ELR (cell line): Measurements from ENCODE around the gene EPHA6.
"Not testable (repeated sequence)": the region's sequence is repeated elsewhere in the genome, so short reads cannot be mapped to it uniquely, and the experiment has no call there.

Source experiments
- DNase-seq: peaks from one replicate; pipeline ENCODE4 v3.0.0-alpha.2; 2015; ENCODE audit warnings: low read depth

Gene EPHA6

DNA sequence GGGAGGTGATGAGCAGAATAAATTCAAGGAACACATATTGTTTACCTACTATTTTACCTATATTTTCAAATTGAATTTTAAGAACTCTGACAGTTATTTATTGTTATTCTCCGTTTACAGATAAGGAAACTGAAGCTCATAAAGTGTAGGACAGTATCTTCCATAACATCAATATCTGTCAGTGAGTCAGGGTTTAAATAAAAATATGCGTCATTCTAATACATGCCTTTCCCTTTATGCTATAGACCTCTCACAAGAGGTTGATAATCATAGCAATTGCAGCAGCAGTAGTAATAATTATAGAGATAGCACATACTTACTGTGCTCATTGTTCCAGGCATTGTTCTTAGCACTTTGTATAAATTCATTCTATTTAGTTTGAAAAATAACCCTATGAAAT, 101.1 kb downstream of the EPHA6 start:
- DNase-seq: no peak

DNA sequence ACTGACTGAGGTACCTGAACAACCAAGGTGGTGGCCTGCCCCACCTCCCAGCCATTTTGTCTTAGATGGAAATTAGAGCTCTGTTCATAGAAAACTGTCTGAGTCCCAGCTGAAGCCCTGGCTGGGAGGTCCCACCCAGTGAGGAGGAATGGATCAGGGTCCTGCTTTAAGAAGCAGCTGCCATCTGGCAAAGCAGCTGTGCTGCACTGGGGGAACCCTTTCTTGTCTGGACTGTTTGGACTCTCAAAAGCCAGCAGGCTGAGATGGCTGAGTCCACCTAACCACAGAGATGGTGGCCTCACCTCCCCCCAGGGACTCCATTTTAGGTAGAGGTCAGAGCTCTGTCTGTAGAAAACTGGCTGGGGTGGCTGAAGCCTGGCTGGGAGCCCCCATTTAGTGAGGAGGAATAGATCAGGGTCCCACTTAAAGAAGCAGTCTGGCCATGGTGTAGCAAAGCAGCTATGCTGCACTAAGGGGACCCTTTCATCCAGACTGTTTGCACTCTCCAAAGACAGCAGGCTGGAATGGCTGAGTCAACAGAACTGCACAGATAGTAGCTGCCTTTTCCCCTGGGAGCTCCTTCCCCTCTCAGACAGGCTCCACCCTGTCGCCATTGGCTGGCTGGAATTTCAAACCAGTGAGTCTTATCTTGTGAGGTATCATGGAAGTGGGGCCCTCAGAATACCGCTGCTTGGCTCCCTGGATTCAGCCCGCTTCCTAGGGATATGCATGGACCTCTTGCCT, 116.9 kb downstream of the EPHA6 start:
- DNase-seq: no peak

DNA sequence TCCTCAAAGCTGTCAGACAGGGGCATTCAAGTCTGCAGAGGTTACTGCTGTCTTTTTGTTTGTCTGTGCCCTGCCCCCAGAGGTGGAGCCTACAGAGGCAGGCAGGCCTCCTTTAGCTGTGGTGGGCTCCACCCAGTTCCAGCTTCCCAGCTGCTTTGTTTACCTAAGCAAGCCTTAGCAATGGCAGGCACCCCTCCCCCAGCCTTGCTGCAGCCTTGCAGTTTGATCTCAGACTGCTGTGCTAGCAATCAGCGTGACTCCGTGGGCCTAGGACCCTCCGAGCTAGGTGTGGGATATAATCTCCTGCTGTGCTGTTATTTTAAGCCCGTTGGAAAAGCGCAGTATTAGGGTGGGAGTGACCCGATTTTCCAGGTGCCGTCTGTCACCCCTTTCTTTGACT, 127.7 kb downstream of the EPHA6 start:
- DNase-seq: not testable (repeated sequence)

DNA sequence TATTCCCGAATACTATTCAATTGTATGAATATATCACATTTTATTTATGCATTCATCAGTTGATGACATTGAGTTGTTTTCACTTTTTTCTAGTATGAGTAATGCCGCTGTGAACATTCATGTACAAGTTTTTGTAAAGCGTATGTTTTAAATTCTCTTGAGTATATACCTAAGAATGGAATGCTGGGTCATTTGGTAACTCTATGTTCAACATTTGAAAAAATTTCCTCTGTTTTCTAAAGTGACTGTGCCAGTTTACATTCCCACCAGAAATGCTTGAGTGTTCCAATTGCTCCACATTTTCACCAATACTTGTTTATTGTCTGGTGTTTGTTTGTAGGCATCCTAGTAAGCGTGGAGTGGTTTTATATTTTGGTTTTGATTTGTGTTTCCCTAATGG, 144.5 kb downstream of the EPHA6 start:
- DNase-seq: no peak

DNA sequence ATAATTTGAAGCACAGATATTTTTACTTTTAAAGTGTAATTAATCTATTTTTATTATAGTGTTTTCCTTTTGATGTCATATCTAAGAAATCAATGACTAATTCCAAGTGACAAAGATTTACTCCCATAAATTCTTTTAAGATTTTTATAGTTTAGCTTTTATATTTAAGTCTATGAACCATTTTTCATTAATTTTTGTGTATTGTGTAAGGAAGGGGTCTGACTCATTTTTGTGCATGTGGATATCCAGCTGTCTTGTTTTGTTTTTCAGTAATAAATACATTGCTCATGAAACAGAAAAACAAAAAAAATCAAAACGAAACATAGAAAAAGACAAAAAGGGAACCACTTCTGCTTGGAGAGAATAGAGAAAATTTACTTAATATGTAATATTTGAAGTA, 145.1 kb downstream of the EPHA6 start:
- DNase-seq: no peak

DNA sequence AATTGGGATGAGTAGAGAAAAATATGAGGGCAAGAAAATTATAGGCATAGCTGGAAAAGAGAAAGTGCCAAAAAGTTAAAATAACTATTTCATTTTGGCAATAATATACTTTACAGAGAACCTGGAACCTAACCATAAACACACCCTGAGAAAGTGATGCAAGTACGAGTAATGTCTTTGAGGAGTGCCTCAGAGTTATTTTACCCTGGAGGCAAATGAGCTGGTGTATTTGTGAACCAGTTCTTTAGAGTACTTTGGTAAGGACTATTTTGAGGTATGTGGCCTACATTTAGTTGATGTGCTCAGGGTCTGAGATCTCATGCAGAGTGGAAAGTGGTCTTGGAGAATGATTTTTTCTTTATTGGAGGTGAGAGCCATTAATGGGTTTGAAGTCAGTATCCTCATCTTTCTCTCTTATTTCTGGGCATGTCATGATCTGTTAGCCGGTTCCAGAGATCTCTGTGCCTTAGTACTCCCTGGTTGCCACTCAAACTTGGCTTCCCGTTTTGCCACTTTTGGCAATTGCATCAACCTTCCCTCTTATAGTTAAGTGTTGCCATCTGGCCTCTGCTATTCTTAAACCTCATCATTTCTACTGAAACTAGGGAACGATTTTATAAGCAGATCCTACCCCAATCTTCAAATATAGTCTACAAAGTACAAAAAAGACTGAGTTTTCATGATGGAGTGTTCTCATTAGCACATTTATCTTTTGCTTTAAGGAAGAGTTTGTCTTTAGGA, 145.7 kb downstream of the EPHA6 start:
- no peak for DNase-seq

DNA sequence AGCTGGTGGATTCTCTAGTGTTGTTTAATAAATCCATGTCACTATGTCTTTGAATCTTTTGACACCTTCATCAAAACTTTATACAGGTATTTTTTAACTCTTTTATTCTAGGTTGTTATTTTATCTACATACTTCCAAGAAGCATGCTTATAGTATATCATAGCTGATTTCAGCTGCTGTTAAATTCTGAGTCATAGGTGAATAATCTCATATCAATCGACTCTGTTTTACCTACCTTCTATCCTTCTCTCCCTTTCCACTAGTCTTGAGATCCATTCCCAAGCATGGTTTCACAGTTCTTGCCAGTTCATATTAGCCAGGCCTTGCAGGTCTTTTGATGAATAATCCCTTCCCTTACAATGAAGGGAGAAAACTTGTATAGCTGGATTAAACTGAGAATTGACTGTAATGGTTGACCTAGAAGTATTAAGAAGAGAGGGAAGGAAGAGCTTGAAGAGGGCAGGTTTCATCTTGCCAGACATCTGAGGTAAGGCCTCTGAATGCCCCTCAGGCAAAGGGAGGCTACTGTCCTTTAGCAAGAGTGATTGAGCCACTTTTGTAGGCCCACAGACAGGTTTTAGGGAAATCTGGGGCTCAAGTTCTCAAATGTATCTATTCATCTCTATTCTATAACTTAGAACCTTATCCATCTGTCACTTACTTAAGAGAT, 146.4 kb downstream of the EPHA6 start:
- no peak for DNase-seq

DNA sequence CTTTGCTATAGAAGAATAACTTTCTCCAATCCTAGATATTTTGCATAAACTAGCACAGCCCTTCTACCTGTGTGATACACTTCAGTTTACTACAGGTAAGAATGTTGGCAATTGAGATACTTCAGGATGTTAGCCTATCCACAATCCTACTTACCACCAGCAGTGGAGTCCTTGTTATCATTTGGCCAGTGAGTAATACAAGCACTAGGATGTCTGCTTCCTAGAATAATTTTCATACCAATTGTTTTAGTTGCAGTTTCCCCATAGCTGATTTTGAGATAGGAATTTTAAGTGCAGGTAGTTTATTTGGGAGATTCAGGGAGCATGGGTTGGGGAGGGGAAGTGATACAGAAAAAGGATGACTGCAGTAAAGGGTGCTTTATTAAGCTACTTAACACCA, 147.2 kb downstream of the EPHA6 start:
- no peak for DNase-seq

DNA sequence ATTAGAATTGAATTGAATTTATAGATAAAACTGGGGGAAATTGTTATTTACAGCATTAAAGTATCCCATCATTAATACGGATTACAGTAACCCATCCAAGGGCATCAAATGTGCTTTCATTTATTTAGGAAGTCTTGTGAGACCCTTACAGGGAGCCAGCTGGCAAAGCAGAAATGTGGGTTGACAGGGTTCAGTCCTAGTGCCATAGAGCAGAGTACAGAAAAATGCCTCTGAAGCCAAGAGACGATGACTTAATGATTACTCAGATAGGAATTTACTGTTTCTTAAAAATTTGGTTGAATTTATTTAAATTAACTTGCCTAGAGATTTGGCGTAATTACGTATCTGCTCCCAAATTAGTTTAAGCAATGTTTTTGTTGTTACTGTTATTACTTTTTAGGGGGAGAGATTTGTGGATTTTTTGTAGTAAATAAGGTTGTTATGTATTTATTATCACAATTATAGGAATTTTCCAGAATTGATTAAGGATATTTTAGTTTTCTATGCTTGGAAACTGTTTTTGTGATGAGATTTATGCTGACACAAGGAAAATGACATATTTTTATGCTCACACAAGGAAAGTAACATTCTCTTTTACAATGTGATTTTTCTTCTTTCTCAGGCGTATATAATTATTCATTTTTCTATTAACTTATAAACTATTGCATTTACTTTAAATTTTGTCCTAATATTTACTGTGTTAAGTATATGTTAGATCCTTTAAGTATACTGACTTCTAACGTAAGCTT, 152.0 kb downstream of the EPHA6 start:
- no peak for DNase-seq

DNA sequence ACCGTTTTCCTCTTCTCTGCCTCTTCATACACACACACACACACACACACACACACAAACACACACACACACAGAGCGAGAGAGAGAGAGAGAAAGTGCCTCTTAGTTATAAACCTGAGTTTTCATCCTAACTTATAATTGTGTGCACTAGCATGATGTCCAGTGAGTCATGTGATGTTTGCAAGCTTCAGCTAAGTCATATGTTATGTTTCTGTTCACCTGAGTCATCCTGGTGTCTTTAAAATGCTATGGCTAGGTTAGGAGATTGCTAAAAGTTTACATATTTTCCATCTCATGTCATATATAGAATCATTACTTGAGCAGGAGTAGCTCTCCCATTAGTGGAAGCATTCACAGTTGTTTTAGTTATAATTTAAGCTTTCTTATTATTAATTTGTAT, 155.8 kb downstream of the EPHA6 start:
- no peak for DNase-seq

DNA sequence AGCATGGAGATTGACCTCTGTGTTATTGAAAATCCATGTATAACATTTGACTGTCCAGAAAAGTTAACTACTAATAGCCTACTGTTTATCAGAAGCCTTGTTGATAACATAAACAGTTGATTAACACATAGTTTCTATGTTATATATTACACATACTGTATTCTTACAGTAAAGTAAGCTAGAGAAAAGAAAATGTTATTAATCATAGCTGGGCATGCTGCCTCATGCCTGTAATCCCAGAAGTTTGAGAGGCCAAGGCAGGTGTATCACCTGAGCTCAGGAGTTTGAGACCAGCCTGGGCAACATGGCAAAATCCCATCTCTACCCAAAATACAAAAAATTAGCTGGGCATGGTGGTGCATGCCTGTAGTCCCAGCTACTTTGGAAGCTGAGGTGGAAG, 163.3 kb downstream of the EPHA6 start:
- DNase-seq: no peak

DNA sequence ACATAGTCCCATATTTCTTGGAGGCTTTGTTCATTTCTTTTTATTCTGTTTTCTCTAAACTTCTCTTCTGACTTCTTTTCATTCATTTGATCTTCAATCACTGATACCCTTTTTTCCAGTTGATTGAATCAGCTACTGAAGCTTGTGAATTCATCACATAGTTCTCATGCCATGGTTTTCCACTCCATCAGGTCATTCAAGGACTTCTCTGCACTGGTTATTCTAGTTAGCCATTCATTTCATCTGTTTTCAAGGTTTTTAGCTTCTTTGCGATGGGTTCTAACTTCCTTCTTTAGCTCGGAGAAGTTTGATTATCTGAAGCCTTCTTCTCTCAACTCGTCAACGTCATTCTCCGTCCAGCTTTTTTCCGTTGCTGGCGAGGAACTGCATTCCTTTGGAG, 169.3 kb downstream of the EPHA6 start:
- not testable (repeated sequence) for DNase-seq

DNA sequence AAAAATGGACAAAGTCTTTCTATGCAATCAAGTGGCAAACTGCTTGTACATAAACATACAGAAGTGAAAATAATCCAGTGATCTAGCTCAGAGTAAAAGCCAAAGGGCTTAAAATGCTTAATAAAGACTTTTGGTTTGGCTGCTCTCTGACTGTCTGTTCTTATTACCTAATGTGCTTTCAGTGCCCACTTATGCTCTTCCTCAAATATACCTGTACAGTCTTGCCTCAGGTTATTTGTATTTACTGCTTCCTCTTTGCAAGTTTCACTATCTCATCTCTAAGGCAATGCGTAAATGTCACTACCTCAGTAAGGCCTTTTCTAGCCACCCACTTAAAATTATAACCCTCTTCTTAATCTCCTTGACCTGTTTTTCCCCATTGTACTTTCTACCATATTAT, 171.8 kb downstream of the EPHA6 start:
- DNase-seq: no peak

DNA sequence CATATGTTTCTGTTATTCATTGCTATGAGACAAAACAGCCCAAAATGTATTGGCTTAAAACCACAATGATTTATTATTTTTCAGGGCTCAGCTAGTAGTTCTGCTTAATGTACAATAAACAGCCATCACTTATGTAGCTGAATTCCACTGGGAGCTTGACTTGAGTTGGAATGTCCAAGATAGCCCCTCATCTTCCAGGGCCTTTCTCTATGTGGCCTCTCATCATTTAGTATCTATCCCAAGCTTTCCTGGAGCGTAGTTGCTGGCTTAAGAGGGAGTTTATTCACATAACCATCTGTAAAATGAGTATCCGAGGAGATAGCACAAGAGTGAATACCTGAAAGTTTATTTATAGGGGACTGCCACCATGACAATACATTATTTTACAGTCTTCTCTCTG, 176.8 kb downstream of the EPHA6 start:
- no peak for DNase-seq

DNA sequence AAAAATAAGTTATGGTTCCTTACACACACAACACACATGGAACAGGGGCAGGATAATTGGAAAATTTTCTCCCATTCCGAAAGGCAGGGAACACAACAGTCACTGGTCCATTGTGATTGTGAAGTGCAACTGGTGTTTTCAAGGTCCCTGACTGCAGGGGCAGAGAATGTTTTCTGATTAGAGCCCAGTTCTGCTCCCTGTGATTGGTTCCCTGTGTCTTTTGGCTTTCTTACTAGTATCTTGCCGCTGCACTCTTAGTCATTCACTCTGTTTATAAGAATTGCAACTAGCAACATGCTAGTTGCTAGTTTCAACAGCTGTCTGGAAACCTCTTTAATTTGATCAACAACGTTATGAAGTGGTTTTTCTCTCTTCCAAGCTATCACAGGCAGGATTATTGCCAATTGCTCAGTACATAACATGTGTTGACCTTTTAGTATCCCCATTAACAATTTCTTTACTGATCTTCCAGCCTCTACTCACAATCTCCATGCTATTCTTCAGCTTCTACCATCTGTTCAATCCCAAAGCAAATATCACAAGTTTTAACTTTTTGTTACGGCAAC, 177.5 kb downstream of the EPHA6 start:
- DNase-seq: no peak

DNA sequence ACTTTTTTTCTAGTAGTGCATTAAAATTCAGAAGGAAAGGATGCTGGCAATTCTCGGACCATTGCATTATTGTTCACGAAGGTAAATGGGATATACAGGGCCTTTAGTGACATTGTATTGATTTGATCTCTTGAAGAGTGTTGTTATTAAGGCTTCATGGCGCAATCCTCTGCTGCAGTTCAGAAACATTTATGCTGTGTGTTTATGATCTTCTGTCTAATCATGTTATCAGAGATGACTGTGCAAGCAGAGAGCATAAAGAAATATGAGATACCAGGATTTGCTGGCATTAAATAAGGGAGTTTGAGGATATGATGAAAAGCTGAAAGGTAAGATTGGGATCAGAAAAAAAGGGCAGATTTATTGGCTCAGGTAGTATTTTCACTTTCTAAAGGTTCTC, 180.6 kb downstream of the EPHA6 start:
- DNase-seq: no peak

DNA sequence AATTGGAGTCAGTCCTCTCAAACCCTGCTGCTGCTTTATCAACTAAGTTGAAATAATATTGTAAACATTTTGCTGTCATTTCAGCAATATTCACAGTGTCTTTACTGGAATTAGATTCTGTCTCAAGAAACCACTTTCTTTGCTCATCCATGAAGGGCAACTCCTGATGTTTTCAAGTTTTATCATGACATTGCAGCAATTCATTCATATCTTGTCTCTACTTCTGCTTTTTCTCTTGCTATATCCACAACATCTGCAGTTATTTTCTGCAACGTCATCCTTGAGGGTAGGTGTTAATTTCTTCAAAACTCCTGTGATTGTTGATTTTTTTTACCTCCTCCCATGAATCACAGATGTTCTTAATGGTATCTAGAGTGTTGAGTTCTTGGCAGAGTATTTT, 181.6 kb downstream of the EPHA6 start:
- DNase-seq: no peak

DNA sequence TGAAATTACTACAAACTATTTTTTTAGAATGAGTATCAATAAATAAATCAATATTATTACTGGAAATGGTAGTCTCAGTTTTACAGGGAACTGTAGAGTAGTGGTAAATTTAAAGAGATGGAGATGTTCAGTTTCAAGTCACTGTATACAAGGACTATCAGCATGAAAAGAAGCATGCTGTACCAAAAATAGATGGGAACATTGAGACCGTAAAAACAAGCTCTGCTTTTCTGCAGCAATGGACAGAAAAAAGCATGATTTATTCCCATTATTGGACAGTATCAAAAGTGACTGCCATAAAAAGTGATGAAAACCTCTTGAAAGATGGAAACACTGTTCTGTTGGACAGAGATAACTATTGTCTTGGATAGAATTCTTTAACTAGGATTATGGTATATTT, 187.2 kb downstream of the EPHA6 start:
- no peak for DNase-seq

DNA sequence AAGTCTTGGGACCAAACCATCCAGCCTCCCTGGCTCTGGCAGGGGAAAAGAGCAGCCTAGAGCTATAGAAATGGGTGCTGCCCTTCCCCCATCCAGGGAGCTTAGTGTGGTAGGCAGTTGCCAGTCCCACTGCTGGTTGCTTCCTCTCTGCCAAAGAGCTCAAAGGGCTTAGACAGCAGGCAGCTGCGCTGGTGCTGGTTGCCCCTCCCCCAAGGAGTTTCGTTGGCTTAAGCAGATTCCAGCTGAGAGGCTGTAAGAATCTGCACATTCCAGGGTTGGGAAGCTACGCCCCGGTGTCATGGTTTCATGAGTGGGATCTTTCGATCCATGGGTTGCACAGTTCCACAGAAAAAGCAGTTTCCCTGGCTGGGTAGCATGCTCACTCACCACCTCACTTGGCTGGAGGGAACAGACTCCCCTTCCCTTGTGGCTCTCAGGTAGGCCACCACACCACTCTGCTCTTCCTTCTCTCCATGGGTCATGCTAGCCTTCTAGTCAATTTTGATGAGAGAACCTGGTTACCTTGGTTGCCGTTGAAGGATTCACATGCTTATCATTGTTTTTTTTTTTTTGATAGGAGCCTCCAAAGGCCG, 195.1 kb downstream of the EPHA6 start:
- no peak for DNase-seq

DNA sequence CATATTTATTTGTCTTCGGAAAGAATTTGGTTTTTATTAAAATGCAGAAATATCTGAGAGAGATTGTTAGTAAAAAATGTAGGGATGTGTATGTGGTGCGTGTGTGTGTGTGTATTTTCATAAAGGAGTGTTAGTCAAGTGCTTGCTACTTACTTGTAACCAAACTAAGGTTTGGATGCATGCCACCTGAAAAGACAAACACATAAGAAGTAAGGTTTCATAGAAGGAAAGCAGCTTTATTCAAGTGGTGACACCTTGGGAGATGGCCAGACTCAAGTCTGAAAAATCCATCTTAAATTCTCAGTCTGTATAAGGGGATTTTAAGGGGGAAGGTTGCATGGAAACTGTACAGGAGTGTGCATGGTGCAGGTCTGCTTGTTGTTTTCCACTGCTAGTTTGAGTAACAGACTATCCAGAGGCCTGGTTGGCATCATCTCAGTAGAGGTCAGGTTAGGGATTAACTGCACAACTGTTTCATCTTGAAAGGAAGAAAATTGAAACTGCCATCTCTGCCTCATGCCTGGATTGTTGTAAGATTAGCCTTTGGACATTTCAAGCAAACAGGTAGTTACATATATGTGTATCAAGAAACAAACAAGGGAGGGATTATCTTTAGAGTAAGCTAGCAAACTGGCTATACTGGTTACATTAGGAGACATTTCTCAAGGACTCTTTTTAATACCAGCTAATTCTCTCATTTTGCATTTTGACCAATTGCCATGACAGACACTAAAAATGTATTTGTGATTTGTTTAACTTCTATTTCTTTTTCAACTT, 196.7 kb downstream of the EPHA6 start:
- no peak for DNase-seq

DNA sequence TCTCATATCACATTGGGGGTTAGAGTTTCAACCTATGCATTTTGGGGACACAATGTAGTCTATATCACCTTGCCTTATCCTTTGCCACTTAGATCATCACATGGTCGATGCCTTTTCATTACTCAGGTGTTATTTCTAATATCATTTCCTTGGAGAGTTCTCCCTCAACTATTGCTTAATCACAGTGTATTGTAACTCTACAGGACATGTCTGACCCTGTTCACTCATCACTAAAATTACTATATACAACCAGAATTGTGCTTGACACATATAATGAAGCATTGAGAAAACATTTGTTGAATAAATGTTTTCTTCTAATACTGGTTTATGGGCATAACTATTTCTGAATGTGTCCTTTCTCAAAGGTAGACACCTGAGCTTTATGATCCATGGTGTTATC, 207.4 kb downstream of the EPHA6 start:
- DNase-seq: no peak
